GM12874 (cell line): ENCODE results near the gene JAM3.

Experiments used
- TF ChIP-seq, protein P1 (sequence below): IDR thresholded peaks from 2 replicates; pipeline ENCODE4 v1.5.1; 2011; ENCODE audit warnings: low read depth, mild to moderate bottlenecking, control low read depth, low read length, moderate library complexity; ENCODE audit not compliant: insufficient read depth

JAM3 gene

DNA sequence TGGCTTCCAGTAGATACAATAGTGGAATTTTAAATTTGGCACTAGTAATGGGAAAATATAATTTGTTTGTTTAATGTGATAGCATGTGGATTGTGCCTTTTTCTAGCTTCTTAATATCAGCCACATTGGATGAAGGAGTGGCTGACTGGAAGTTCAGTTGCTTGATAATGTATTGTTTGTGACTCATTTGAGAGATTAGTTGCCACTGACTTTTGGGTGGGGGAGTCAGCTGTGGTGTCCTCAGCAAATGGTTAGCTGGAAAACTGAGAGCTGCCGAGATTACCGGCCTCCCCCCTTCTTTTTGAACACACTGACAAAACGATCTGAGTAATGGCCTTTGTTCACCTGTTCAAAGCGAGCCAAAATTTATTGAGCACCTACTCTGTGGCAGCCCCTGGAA lies 5.5 kb downstream of the JAM3 start:
- TF ChIP-seq, protein P1, sequence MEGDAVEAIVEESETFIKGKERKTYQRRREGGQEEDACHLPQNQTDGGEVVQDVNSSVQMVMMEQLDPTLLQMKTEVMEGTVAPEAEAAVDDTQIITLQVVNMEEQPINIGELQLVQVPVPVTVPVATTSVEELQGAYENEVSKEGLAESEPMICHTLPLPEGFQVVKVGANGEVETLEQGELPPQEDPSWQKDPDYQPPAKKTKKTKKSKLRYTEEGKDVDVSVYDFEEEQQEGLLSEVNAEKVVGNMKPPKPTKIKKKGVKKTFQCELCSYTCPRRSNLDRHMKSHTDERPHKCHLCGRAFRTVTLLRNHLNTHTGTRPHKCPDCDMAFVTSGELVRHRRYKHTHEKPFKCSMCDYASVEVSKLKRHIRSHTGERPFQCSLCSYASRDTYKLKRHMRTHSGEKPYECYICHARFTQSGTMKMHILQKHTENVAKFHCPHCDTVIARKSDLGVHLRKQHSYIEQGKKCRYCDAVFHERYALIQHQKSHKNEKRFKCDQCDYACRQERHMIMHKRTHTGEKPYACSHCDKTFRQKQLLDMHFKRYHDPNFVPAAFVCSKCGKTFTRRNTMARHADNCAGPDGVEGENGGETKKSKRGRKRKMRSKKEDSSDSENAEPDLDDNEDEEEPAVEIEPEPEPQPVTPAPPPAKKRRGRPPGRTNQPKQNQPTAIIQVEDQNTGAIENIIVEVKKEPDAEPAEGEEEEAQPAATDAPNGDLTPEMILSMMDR = no peak

DNA sequence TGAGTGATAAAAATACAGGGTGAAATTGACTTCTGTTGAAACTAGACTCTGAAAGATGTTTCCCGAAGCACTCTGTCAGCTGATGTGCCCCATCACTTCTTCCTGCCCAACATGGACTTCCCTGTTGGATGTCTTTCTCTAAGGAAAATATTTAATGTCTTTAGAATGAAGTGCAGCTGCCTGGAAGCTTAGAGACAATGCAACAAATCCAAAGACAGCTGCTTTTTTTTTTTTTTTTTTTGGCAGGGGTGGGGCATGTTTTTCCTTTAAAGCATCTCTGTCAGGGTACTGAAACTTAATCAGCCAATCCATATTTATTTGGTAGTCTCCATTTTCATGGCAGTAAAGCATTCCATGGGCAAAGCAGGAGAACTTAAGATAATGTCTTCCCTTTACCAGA lies 5.9 kb downstream of the JAM3 start:
- TF ChIP-seq, protein P1 = no peak

DNA sequence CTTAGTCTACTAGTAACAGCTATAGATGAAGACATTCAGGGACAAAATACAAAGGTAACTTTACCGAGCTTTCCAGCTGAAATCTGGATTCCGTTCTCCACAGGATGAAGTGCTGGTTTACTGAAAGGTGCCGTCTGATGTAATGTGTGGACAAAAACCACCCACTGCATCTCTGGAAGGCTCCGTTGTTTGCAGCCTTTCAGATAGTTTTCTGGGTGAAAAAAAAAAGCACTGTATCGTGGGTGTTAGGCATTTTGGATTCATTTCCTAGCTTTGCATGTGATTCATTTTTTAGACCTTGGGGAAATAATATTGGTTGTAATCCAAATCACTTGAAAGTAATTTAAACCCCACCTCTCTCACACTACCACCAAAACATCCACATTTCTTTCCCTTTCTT lies 10.4 kb downstream of the JAM3 start:
- TF ChIP-seq, protein P1 = no peak

DNA sequence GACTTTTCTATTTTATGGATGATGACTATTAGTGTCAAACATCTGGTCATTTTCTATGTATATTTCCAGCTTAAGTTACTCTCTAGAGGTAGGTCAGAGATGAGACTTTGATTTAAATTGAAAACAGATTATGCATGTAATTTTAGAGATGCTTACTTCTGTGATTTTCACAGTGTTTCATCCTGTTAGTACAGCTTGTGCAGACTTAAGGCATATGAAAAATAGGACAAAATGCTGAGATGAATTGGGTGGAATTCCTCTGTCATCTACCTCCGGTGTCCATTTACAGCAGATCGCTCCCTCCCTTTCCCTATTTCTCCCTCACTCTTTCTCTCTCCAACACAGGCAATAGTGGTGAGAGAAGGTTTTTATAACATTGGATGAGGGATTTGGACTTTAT lies 14.1 kb downstream of the JAM3 start:
- TF ChIP-seq, protein P1 = no peak

DNA sequence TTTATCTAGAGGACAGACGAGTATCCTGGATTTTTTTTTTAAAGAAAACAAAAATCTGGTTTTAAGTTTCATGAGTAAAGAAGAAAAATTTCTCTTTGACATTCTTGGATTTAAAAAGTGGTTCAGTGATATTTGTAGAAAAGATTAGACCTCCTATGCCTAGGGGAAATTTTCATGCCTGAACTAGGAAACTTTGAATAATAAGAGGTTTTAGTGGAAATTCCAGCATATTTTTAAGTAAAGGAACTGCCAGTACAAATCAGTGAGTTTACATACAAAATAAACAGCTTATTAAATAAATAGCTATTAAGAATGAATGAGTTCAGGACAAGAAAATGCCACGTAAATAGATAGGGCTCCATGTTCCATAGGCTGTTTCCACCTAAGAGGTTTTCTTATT lies 17.5 kb downstream of the JAM3 start:
- TF ChIP-seq, protein P1 = no peak

DNA sequence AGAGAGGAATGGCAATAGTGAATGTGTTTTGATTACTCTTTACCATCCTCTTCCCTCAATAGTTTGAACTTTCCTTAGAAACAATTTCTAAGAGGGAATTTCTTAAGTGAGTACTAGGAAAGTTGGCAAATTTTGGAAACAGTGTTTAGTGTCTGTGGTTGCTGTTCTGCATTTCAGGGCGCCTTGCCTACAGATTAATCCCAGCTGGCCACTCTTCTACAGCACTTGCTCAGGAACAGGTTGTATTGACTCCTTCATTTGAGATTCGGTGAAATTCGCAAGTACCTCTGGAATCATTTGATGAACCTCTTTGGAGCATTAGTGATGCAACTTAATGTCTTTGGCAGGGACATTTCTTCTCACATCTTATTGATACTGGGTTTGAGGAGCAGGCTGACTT lies 28.3 kb downstream of the JAM3 start:
- TF ChIP-seq, protein P1 = no peak

DNA sequence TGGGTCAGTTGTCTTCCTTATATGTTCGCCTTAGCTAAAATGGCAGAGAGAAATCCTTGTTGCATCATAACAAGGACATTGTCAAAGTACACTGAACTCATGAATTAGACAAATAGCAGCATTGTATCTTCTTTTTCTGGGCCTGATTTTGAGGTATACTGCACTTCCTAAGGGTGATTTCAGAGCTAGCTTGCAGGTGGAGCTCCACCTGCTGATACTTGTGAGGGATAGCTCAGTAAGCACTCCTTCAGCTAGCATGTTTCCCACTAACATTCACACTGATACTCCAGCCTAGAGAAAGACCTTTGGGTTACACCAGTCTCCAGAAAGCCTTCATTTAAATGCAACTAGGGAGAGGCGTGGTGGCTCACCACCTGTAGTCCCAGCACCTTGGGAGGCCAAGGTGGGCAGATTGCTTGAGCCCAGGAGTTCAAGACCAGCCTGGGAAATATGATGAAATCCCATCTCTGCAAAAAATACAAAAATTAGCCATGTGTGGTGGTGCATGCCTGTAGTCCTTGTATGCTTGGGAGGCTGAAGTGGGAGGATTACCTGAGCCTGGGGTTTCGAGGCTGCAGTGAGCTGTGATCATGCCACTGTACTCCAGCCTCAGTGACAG lies 29.8 kb downstream of the JAM3 start:
- TF ChIP-seq, protein P1 = peak; percentile 37; the same call in 1 of the 2 replicates
